ENCODE measurements around the gene WDCP. TPM values are rescaled to one million over a fixed set of nuclear protein-coding genes. Genes with fewer than 3 reads are reported as not detected.
"Not testable (repeated sequence)": the region's sequence is repeated elsewhere in the genome, so short reads cannot be mapped to it uniquely, and the experiment has no call there.

Gene WDCP
- total RNA-seq, 6 experiments from 2014 or later, result 4.3 to 8.7 (median 5.5) TPM

- TF ChIP-seq, protein P1, sequence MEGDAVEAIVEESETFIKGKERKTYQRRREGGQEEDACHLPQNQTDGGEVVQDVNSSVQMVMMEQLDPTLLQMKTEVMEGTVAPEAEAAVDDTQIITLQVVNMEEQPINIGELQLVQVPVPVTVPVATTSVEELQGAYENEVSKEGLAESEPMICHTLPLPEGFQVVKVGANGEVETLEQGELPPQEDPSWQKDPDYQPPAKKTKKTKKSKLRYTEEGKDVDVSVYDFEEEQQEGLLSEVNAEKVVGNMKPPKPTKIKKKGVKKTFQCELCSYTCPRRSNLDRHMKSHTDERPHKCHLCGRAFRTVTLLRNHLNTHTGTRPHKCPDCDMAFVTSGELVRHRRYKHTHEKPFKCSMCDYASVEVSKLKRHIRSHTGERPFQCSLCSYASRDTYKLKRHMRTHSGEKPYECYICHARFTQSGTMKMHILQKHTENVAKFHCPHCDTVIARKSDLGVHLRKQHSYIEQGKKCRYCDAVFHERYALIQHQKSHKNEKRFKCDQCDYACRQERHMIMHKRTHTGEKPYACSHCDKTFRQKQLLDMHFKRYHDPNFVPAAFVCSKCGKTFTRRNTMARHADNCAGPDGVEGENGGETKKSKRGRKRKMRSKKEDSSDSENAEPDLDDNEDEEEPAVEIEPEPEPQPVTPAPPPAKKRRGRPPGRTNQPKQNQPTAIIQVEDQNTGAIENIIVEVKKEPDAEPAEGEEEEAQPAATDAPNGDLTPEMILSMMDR (IDR thresholded peaks at IDR 0.05), result no peak
- no peak for TF ChIP-seq POLR2A (IDR thresholded peaks at IDR 0.05)
- Histone ChIP-seq H3K4me1 (no peaks in the 10 kb centered on the region), H3K27ac (no peak overlapping the region), H3K36me3 (no peaks in the 10 kb centered on the region), H3K9me3 (no peaks in the 10 kb centered on the region), H3K27me3 (no peaks in the 10 kb centered on the region), H3K4me3 (no peak overlapping the region)
- DNase-seq, result no peak
- peak; percentile 31 to 93 (median 48) for ATAC-seq
- WGBS (ENCODE audit: insufficient coverage, low coverage, low lambda C conversion rate, missing lambda C conversion rate), result 75% methylated on average over 6 of the region's 11 CpGs
- intact Hi-C loops (cut with DNase I), result no loop called here
These were observed 31.4 kb downstream of the WDCP start for GRCh38 chr2:24015562-24016375.

DNA sequence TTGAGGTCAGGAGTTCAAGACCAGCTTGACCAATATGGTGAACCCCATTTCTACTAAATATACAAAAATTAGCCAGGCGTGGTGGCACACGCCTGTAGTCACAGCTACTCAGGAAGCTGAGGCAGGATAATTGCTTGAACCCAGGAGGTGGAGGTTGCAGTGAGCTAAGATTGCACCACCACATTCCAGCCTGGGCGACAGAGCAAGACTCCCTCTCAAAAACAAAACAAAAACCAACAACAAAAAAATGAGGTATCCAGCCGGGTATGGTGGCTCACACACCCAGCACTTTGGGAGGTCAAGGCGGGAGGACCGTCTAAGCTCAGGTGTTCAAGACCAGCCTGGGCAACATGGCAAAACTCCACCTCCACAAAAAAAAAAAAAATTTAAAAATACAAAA lies 32.3 kb downstream of the WDCP start:
- ATAC-seq; H3K27me3 ChIP-seq; H3K4me1 ChIP-seq; H3K36me3 ChIP-seq; H3K9me3 ChIP-seq; DNase-seq; H3K4me3 ChIP-seq; H3K27ac ChIP-seq; intact Hi-C loops (cut with DNase I): not testable (repeated sequence)
- WGBS (ENCODE audit: insufficient coverage, low coverage, low lambda C conversion rate, missing lambda C conversion rate), result 73% methylated on average over 3 of the region's 6 CpGs

DNA sequence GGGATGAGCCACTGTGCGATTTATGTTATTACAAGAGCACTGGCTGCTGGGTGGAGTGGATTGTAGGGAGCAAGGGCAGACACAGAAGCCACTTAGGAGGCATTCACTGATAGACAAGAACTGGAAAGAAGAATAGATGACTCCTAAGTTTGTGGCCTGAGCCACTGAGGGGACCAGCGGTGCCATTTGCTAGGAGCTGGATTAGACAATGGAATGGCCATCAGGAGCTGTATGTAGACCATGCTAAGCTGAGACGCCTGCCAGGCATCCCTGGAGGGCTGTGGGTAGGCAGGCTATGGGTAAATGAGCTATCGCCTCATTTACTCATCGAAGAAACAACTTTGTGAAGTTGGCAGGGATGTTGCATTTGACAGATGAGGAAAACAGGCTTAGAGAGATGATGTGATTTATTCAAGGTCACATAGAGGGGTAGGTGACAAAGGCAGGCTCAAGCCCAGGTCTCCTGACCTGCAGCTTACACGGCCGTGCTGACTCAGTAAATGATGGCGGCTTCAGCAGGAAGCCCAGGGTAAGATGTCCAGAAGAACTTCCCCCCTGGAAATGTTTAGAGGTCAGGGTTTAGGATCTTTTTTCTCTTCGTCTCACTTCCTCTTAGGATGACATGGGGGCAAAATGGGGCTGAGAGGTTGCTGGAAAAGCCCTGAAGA lies 34.5 kb downstream of the WDCP start:
- Histone ChIP-seq H3K27ac (no peak overlapping the region), H3K36me3 (no peaks in the 10 kb centered on the region), H3K4me3 (no peak overlapping the region), H3K27me3 (no peaks in the 10 kb centered on the region), H3K4me1 (peaks cover 0 to 11% (median 0%) of the 10 kb centered on the region in 4 donors), H3K9me3 (no peaks in the 10 kb centered on the region)
- intact Hi-C loops (cut with DNase I), result no loop called here
- no peak for ATAC-seq
- no peak for DNase-seq
- TF ChIP-seq, protein P1 (IDR thresholded peaks at IDR 0.05), result no peak
- TF ChIP-seq POLR2A (IDR thresholded peaks at IDR 0.05), result no peak
- 62% methylated on average over 9 of the region's 9 CpGs for WGBS (ENCODE audit: insufficient coverage, low coverage, low lambda C conversion rate, missing lambda C conversion rate)

DNA sequence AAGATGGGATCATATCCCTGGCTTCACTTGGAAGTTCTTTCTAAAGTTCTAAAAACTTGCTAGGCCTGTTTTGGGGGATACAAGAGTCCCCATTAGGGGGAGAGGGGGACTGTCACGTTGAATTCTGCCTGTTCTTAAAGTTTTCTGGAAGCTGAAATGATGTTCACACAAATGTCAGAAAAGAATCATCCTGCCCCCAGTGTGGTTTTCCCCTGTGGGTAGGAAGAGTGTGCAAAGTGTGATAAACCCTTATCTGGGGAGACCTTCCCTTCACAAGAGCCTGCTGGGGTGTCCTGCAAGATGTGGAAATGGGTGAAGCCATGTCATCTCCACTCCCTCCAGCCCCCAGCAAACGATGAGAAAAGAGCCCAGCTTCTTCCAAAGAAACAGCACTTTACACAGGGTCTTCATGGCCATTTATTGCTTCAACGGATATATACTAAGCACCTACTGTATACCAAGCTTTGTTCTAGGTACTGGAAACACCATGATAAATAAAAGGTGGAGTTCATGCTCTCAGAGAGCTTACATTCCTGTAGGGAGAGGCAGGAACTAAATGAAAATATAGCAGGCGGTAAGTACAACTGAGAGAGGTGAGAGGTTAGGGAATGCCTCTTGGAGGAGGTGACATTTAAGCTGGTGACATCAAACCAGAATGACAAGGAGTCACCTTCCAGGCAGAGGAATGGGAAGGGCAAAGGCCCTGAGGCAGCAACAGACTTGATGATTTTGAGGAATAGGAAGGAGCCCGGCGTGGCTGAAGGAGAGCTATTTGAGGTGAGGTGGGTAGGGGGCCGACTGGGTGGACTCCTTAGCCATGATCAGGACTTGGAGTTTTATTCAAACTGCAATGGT lies 35.7 kb downstream of the WDCP start:
- no peak overlapping the region for H3K27ac ChIP-seq
- 62% methylated on average over 6 of the region's 7 CpGs for WGBS (ENCODE audit: insufficient coverage, low coverage, low lambda C conversion rate, missing lambda C conversion rate)
- no peaks in the 10 kb centered on the region for H3K27me3 ChIP-seq
- H3K36me3 ChIP-seq, result no peaks in the 10 kb centered on the region
- ATAC-seq (no peak), DNase-seq (no peak)
- H3K9me3 ChIP-seq, result no peaks in the 10 kb centered on the region
- peaks cover 0 to 11% (median 0%) of the 10 kb centered on the region in 4 donors for H3K4me1 ChIP-seq
- intact Hi-C loops (cut with DNase I), result no loop called here
- TF ChIP-seq, protein P1 (IDR thresholded peaks at IDR 0.05), result no peak
- no peak for TF ChIP-seq POLR2A (IDR thresholded peaks at IDR 0.05)
- no peak overlapping the region for H3K4me3 ChIP-seq

Measured in right lobe of liver (tissue), 6 donors.